HepG2 (cell line): ENCODE data around the gene MTF1. TPM values are rescaled to one million over a fixed set of nuclear protein-coding genes. Genes with fewer than 3 reads are reported as not detected.

Source experiments
- AFF4 ChIP-seq: sonication (generic); formaldehyde crosslinking; IDR thresholded peaks from 2 replicates; pipeline ENCODE4 v1.4.0; 2020; ENCODE audit warnings: missing genetic modification reagents
- CBX5 ChIP-seq: sonication (generic); formaldehyde crosslinking; IDR thresholded peaks from 2 replicates; pipeline ENCODE4 v1.4.0; 2020; ENCODE audit warnings: missing genetic modification reagents, borderline replicate concordance
- CSRNP1 ChIP-seq: sonication (generic); formaldehyde crosslinking; IDR thresholded peaks from 2 replicates; pipeline ENCODE4 v1.8.1; 2023; ENCODE audit warnings: mild to moderate bottlenecking, missing genetic modification reagents
- EP300 ChIP-seq, 3 experiments: sonication (generic) in 1 of 3; formaldehyde crosslinking in 1 of 3; IDR thresholded peaks; 2 replicates each; pipeline versions ENCODE4 v1.5.1 to v1.6.1; 2011 to 2020; ENCODE audit warnings: low read depth in 2 of 3, low read length in 2 of 3, borderline replicate concordance in 1 of 3, improper control_type of control experiment in 1 of 3, mild to moderate bottlenecking in 1 of 3, missing genetic modification reagents in 1 of 3, moderate library complexity in 1 of 3
- SMAD9 ChIP-seq: sonication (generic); formaldehyde crosslinking; IDR thresholded peaks from 2 replicates; pipeline ENCODE4 v1.5.1; 2020; ENCODE audit warnings: mild to moderate bottlenecking, missing genetic modification reagents
- STAT5B ChIP-seq: sonication (generic); formaldehyde crosslinking; IDR thresholded peaks from 2 replicates; pipeline ENCODE4 v1.4.0; 2020; ENCODE audit warnings: missing genetic modification reagents
- TOPORS ChIP-seq: sonication (generic); formaldehyde crosslinking; IDR thresholded peaks from 2 replicates; pipeline ENCODE4 v1.8.0; 2023; ENCODE audit warnings: mild to moderate bottlenecking, missing genetic modification reagents
- ZKSCAN5 ChIP-seq: sonication (generic); formaldehyde crosslinking; IDR thresholded peaks from 2 replicates; pipeline ENCODE4 v1.5.1; 2020; ENCODE audit warnings: mild to moderate bottlenecking, missing genetic modification reagents
- ZNF142 ChIP-seq: sonication (generic); formaldehyde crosslinking; IDR thresholded peaks from 2 replicates; pipeline ENCODE4 v1.4.0; 2020; ENCODE audit warnings: missing genetic modification reagents
- ZNF503 ChIP-seq: sonication (generic); formaldehyde crosslinking; IDR thresholded peaks from 2 replicates; pipeline ENCODE4 v1.4.0; 2020; ENCODE audit warnings: missing genetic modification reagents
- ZNF550 ChIP-seq: sonication (generic); formaldehyde crosslinking; IDR thresholded peaks from 2 replicates; pipeline ENCODE4 v1.4.0; 2020; ENCODE audit warnings: mild to moderate bottlenecking, missing genetic modification reagents, borderline replicate concordance
- ZSCAN25 ChIP-seq: sonication (generic); formaldehyde crosslinking; IDR thresholded peaks from 2 replicates; pipeline ENCODE4 v1.8.0; 2022; ENCODE audit warnings: mild to moderate bottlenecking, missing genetic modification reagents
- polyA plus RNA-seq, 8 experiments: library from polyadenylated mRNA; depleted of rRNA in 3 of 8; stranded (reverse) in 7 of 8; unstranded in 1 of 8; fragments of >200 nt; fragmentation: Illumina TruSeq in 4 of 8; extraction: Trizol in 4 of 8; gene quantifications; 2 replicates each; pipeline versions ENCODE4 v1.2.1 to v1.2.3, GENCODE V29; 2011 to 2016; ENCODE audit warnings: low read depth in 4 of 8, missing spikeins in 1 of 8, mixed read lengths in 1 of 8; ENCODE audit not compliant: insufficient read depth in 1 of 8
- total RNA-seq, 5 experiments: library from RNA; depleted of rRNA; stranded (reverse); fragments of >200 nt; fragmentation: Illumina TruSeq; extraction: Trizol; gene quantifications; 2 replicates each; pipeline ENCODE4 v1.2.3, GENCODE V29; 2016; ENCODE audit warnings: low read depth in 1 of 5
- TF ChIP-seq, protein P1 (sequence below): sonication (generic); formaldehyde crosslinking; IDR thresholded peaks from 2 replicates; pipeline ENCODE4 v1.5.0; 2020; ENCODE audit warnings: mild to moderate bottlenecking, missing genetic modification reagents, moderate library complexity

The MTF1 gene
- total and polyA plus RNA-seq, 2 of the 13 experiments (the other 11 are each of a cell fraction or from before 2014, with no cell fraction given), result 2.4 to 3.3 TPM

GRCh38 chr1:37793773-37794371 lies 65.5 kb downstream of the MTF1 start, which contains the start of gene MANEAL (continued):
- TF ChIP-seq ZNF142 (CRISPR knock-in tag), result peak; percentile 100
- TF ChIP-seq CBX5 (CRISPR knock-in tag), result no peak
- TF ChIP-seq ZKSCAN5 (CRISPR knock-in tag), result no peak
- TF ChIP-seq AFF4, result no peak
- 0 out of 2 replicates have a peak, but pooled peaks have one; percentile 24 for TF ChIP-seq ZNF503 (CRISPR knock-in tag)
- TF ChIP-seq, protein P1, sequence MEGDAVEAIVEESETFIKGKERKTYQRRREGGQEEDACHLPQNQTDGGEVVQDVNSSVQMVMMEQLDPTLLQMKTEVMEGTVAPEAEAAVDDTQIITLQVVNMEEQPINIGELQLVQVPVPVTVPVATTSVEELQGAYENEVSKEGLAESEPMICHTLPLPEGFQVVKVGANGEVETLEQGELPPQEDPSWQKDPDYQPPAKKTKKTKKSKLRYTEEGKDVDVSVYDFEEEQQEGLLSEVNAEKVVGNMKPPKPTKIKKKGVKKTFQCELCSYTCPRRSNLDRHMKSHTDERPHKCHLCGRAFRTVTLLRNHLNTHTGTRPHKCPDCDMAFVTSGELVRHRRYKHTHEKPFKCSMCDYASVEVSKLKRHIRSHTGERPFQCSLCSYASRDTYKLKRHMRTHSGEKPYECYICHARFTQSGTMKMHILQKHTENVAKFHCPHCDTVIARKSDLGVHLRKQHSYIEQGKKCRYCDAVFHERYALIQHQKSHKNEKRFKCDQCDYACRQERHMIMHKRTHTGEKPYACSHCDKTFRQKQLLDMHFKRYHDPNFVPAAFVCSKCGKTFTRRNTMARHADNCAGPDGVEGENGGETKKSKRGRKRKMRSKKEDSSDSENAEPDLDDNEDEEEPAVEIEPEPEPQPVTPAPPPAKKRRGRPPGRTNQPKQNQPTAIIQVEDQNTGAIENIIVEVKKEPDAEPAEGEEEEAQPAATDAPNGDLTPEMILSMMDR (CRISPR knock-in tag), result no peak
- no peak for TF ChIP-seq EP300 (IDR thresholded peaks at IDR 0.05; ENCODE audit: low read depth in 2 of 2, low read length in 2 of 2)
- no peak for TF ChIP-seq EP300 (CRISPR knock-in tag; IDR thresholded peaks at IDR 0.05; ENCODE audit: borderline replicate concordance)
- no peak for TF ChIP-seq SMAD9 (CRISPR knock-in tag)
- no peak for TF ChIP-seq CSRNP1 (CRISPR knock-in tag)
- no peak for TF ChIP-seq STAT5B (CRISPR knock-in tag)
- no peak for TF ChIP-seq ZNF550
- TF ChIP-seq ZSCAN25 (CRISPR knock-in tag), result peak; percentile 57
- no peak for TF ChIP-seq TOPORS (CRISPR knock-in tag)
